ENCODE measurements around the gene PPP1R37.

The PPP1R37 gene

DNA sequence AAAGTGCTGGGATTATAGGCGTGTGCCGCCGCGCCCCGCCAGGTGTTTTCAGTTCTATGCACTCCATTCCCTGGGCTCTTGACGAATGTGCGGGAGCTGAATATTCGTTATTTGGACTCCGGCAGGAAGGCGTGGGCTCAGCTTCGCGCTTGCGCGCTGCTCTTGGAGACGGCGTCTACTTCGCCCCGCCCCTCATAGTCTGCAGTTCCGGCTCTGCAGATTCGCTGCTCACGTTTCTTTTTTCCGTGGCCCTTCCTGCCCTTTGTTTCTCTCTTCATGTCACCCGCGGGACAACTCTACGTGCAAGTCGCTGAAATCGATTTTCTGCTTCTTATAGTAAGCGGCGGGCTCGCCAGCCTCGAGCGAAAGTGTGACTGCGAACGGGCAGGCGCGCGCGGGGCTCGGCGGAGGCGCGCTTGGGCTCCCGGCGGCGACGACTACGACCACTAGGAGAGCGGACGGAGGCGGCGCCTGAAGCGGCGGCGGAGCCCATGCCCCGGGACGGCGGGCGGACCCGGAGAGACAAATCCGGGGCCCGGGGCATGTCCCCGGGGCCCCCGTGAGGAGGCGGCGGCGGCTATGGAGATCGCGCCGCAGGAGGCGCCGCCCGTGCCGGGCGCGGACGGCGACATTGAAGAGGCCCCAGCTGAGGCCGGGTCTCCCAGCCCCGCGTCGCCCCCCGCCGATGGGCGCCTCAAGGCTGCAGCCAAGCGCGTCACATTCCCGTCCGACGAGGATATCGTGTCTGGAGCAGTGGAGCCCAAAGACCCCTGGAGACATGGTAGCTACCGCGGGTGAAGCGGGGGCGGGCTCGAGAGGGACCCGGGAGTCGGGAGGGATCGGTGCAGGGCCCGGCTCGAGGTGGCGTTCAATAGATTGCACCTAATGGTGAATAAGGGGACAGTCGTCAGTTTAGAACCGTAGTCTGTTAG is at the start of gene PPP1R37:
Gene PPP1R37, plus strand, starts transcription at position 433 of the 932 bp plus-strand sequence. Its CDS starts 147 bp downstream, at position 580.
- Mint-ChIP-seq H3K4me1 (ENCODE audit: low read depth) (peaks cover 68% of the 10 kb centered on the region), H3K9me3 (no peaks in the 10 kb centered on the region), H3K27me3 (no peaks in the 10 kb centered on the region), H3K36me3 (ENCODE audit: low read depth) (peaks cover 81% of the 10 kb centered on the region), H3K4me3 (peak within 1 kb of the TSS; percentile 95), H3K27ac (peak within 1 kb of the TSS; percentile 100)
- intact Hi-C loops (cut with micrococcal nuclease), result no loop called here

DNA sequence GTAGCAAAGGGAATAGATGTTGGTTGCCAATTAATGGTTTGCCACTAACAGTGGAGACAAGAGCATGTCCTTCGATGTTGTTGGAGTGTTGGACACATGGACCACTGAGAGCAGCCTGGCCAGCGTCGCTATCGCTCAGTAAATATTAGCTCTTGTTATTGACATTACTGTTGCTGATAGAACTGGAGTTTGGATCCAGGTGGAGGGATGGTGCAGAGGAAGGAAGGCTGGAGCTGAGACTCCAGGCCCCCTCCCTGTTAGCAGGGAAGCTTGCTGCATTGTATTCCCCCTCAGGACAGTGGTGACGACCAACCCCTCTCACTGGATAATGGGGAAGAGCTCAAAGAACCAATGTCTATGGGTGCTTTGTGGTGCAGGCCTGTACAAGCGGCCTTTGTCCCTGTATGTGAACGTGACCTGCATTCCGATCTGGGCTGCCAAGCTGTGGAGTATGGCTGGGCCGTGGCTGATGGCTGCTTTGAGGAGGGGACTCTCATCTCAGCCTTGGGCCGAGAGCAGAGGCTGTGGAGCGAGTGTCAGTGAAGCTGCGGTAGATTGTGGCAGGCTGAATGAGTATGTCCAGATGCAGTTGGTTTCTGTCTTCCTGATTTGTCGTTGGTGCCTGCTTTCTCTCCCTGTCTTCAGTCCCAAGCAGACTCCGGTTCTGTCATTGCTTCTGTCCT is 47.2 kb upstream of the PPP1R37 start:
- peaks cover 87% of the 10 kb centered on the region for H3K36me3 Mint-ChIP-seq (ENCODE audit: low read depth)
- peak overlapping the region; percentile 77 for H3K27ac Mint-ChIP-seq
- H3K4me1 Mint-ChIP-seq (ENCODE audit: low read depth), result peaks cover 61% of the 10 kb centered on the region
- H3K4me3 Mint-ChIP-seq, result no peak overlapping the region
- intact Hi-C loops (cut with micrococcal nuclease), result no loop called here
- H3K27me3 Mint-ChIP-seq, result no peaks in the 10 kb centered on the region
- H3K9me3 Mint-ChIP-seq, result no peaks in the 10 kb centered on the region

- Mint-ChIP-seq H3K4me3 (no peak overlapping the region), H3K9me3 (no peaks in the 10 kb centered on the region), H3K27me3 (no peaks in the 10 kb centered on the region), H3K27ac (peak overlapping the region; percentile 77), H3K36me3 (ENCODE audit: low read depth) (peaks cover 87% of the 10 kb centered on the region), H3K4me1 (ENCODE audit: low read depth) (peaks cover 55% of the 10 kb centered on the region)
- intact Hi-C loops (cut with micrococcal nuclease), result no loop called here
Observed at GRCh38 chr19:45046355-45046754, 46.6 kb upstream of the PPP1R37 start.

- H3K4me3 Mint-ChIP-seq, result peak overlapping the region; percentile 59
- peak overlapping the region; percentile 77 for H3K27ac Mint-ChIP-seq
- H3K9me3 Mint-ChIP-seq, result no peaks in the 10 kb centered on the region
- peaks cover 87% of the 10 kb centered on the region for H3K36me3 Mint-ChIP-seq (ENCODE audit: low read depth)
- intact Hi-C loops (cut with micrococcal nuclease), result no loop called here
- no peaks in the 10 kb centered on the region for H3K27me3 Mint-ChIP-seq
- H3K4me1 Mint-ChIP-seq (ENCODE audit: low read depth), result peaks cover 52% of the 10 kb centered on the region
Observed at GRCh38 chr19:45047188-45047797, 45.7 kb upstream of the PPP1R37 start.

- peaks cover 86% of the 10 kb centered on the region for H3K36me3 Mint-ChIP-seq (ENCODE audit: low read depth)
- intact Hi-C loops (cut with micrococcal nuclease), result no loop called here
- no peak overlapping the region for H3K4me3 Mint-ChIP-seq
- no peaks in the 10 kb centered on the region for H3K27me3 Mint-ChIP-seq
- no peaks in the 10 kb centered on the region for H3K9me3 Mint-ChIP-seq
- H3K27ac Mint-ChIP-seq, result peak overlapping the region; percentile 7
- peaks cover 51% of the 10 kb centered on the region for H3K4me1 Mint-ChIP-seq (ENCODE audit: low read depth)
Observed at GRCh38 chr19:45049073-45049736, 43.8 kb upstream of the PPP1R37 start.

DNA sequence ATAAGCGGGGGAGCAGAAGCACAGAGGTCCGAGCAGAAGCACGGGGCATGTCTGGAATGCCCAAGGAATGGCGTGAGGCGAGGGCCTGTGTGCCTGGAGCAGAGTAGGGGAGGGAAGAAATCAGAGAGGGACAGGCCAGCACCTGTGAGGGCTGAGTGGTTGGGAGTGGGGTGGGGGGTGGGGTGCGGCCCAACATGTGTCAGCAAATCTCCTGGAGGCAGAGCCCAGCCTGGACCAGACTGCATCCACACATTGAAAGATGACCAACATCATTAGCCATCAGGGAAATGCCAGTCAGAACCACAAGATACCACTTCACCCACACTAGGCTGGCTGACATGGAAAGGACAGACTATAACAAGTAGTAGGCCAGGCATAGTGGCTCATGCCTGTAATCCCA is 42.9 kb upstream of the PPP1R37 start:
- peaks cover 47% of the 10 kb centered on the region for H3K4me1 Mint-ChIP-seq (ENCODE audit: low read depth)
- intact Hi-C loops (cut with micrococcal nuclease), result no loop called here
- H3K36me3 Mint-ChIP-seq (ENCODE audit: low read depth), result peaks cover 86% of the 10 kb centered on the region
- H3K9me3 Mint-ChIP-seq, result no peaks in the 10 kb centered on the region
- no peaks in the 10 kb centered on the region for H3K27me3 Mint-ChIP-seq
- peak overlapping the region; percentile 7 for H3K27ac Mint-ChIP-seq
- no peak overlapping the region for H3K4me3 Mint-ChIP-seq

DNA sequence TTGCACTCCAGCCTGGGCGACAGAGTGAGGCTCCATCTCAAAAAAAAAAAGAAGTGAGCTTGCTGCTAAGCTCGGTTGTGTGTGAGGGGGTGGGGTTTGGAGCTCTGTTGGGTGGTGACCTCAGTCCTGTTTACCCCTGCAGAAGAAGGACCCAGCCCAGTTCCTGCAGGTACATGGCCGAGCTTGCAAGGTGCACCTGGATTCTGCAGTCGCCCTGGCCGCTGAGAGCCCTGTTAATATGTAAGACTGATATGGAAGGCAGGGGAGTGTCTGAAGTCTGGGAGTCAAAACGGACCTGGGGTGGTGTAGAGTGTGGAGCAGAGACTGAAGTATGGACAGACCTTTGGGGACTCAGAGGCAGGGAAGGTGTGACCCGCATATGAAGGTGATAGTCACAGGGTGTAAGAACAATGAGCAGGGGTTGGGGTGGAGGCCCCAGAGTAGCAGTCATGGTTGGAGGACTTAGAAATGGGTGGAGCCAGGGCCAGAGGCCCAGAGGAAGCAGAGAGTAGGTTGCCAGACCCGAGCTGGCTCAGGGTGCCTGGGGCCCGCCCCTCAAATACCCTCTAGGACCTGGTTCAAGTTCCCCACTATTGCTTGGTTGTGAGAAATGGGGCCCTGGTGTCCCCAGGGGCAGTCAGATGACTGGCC is 40.9 kb upstream of the PPP1R37 start:
- H3K9me3 Mint-ChIP-seq, result no peaks in the 10 kb centered on the region
- intact Hi-C loops (cut with micrococcal nuclease), result no loop called here
- H3K4me3 Mint-ChIP-seq, result no peak overlapping the region
- H3K4me1 Mint-ChIP-seq (ENCODE audit: low read depth), result peaks cover 32% of the 10 kb centered on the region
- peaks cover 86% of the 10 kb centered on the region for H3K36me3 Mint-ChIP-seq (ENCODE audit: low read depth)
- no peaks in the 10 kb centered on the region for H3K27me3 Mint-ChIP-seq
- H3K27ac Mint-ChIP-seq, result peak overlapping the region; percentile 26

DNA sequence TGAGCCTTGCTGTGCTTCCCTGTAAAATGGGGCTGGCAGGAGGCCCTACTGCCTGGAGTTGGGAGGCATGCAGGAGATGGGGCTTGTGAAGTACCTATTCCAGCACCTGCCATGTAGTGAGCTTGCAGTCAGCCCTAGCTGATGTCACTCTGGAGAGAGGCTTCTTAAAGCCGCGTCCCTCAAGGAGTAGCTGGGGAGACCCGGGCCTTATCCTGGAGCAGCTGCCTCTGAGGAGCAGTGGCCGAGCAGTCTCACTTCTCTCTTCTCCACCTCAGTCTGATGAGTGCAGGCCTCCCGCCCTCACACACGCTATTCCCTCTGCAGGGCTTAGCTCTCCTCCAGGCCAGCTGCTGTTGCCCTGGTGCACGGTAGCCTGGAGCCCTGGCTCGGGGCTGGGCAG is 36.1 kb upstream of the PPP1R37 start:
- Mint-ChIP-seq H3K36me3 (ENCODE audit: low read depth) (peaks cover 99% of the 10 kb centered on the region), H3K27ac (no peak overlapping the region), H3K4me1 (ENCODE audit: low read depth) (peaks cover 19% of the 10 kb centered on the region), H3K4me3 (no peak overlapping the region), H3K9me3 (no peaks in the 10 kb centered on the region), H3K27me3 (no peaks in the 10 kb centered on the region)
- intact Hi-C loops (cut with micrococcal nuclease), result no loop called here

DNA sequence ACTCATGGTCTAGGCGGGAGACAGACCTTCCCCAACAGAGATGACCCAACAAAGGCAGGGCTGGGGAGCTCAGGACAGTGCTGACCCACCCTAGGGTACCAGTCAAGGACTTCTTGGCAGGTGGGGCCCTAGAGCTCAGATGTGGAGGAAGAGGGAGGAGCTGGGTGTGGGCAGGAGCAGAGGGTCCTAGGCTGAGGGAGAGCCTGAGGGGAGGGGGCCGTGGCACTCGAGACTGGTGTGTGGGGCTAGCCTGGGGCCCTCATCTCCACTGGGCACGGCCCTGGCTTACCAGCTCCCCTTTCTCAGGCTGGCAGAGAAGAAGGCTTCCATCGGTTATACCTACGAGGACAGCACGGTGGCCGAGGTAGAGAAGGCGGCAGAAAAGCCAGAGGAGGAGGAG is 35.5 kb upstream of the PPP1R37 start:
- Mint-ChIP-seq H3K27ac (peak overlapping the region; percentile 31), H3K4me3 (no peak overlapping the region), H3K36me3 (ENCODE audit: low read depth) (peaks cover 99% of the 10 kb centered on the region), H3K4me1 (ENCODE audit: low read depth) (peaks cover 15% of the 10 kb centered on the region), H3K27me3 (no peaks in the 10 kb centered on the region), H3K9me3 (no peaks in the 10 kb centered on the region)
- intact Hi-C loops (cut with micrococcal nuclease), result no loop called here

DNA sequence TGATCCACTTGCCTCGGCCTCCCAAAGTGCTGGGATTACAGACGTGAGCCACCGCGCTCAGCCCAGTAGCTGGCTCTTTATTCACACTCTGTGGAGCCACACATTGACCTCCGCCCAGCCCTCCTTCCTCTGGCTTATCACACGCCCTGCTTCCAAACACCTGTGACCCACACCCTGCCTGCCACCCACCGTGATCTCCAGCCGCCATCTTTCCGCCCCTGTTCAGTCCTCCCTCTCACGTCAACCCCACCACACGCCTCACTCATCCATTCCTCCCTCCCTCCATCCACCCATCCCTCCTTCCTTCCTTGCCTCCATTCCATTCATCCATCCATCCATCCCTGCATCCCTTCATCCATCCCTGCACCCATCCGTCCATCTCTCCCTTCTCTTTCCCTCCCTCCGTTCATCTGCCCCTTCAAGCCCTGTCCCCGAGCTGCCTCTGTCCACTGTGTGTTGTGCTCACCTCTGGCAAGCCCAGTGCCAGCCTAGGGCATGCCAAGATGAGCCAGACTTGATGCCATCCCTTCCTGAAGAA is 34.3 kb upstream of the PPP1R37 start:
- Mint-ChIP-seq H3K4me1 (ENCODE audit: low read depth) (peaks cover 15% of the 10 kb centered on the region), H3K27me3 (no peaks in the 10 kb centered on the region), H3K4me3 (no peak overlapping the region), H3K27ac (no peak overlapping the region), H3K36me3 (ENCODE audit: low read depth) (peaks cover 100% of the 10 kb centered on the region), H3K9me3 (no peaks in the 10 kb centered on the region)
- intact Hi-C loops (cut with micrococcal nuclease), result loop anchor here (1.0 kb wide), 2 partner anchors 41 to 69 kb away; no protein-coding TSS in a partner anchor

GRCh38 chr19:45059258-45059965 is 33.6 kb upstream of the PPP1R37 start:
- peaks cover 100% of the 10 kb centered on the region for H3K36me3 Mint-ChIP-seq (ENCODE audit: low read depth)
- intact Hi-C loops (cut with micrococcal nuclease), result loop anchor here (1.0 kb wide), 2 partner anchors 42 to 70 kb away; no protein-coding TSS in a partner anchor
- peaks cover 15% of the 10 kb centered on the region for H3K4me1 Mint-ChIP-seq (ENCODE audit: low read depth)
- H3K9me3 Mint-ChIP-seq, result no peaks in the 10 kb centered on the region
- H3K27me3 Mint-ChIP-seq, result no peaks in the 10 kb centered on the region
- no peak overlapping the region for H3K4me3 Mint-ChIP-seq
- peak overlapping the region; percentile 64 for H3K27ac Mint-ChIP-seq

- H3K27me3 Mint-ChIP-seq, result no peaks in the 10 kb centered on the region
- H3K27ac Mint-ChIP-seq, result no peak overlapping the region
- no peaks in the 10 kb centered on the region for H3K9me3 Mint-ChIP-seq
- intact Hi-C loops (cut with micrococcal nuclease), result no loop called here
- H3K4me1 Mint-ChIP-seq (ENCODE audit: low read depth), result peaks cover 10% of the 10 kb centered on the region
- no peak overlapping the region for H3K4me3 Mint-ChIP-seq
- H3K36me3 Mint-ChIP-seq (ENCODE audit: low read depth), result peaks cover 100% of the 10 kb centered on the region
Observed at GRCh38 chr19:45061965-45062364, 31.0 kb upstream of the PPP1R37 start.
